MV-4-11 (cell line): ENCODE results near the gene IFT25.
"Not testable (repeated sequence)": the region's sequence is repeated elsewhere in the genome, so short reads cannot be mapped to it uniquely, and the experiment has no call there.

Source experiments
- DNase-seq: peaks from one replicate; lab custom pipeline; 2025; lab: John Stamatoyannopoulos, UW

IFT25 gene

DNA sequence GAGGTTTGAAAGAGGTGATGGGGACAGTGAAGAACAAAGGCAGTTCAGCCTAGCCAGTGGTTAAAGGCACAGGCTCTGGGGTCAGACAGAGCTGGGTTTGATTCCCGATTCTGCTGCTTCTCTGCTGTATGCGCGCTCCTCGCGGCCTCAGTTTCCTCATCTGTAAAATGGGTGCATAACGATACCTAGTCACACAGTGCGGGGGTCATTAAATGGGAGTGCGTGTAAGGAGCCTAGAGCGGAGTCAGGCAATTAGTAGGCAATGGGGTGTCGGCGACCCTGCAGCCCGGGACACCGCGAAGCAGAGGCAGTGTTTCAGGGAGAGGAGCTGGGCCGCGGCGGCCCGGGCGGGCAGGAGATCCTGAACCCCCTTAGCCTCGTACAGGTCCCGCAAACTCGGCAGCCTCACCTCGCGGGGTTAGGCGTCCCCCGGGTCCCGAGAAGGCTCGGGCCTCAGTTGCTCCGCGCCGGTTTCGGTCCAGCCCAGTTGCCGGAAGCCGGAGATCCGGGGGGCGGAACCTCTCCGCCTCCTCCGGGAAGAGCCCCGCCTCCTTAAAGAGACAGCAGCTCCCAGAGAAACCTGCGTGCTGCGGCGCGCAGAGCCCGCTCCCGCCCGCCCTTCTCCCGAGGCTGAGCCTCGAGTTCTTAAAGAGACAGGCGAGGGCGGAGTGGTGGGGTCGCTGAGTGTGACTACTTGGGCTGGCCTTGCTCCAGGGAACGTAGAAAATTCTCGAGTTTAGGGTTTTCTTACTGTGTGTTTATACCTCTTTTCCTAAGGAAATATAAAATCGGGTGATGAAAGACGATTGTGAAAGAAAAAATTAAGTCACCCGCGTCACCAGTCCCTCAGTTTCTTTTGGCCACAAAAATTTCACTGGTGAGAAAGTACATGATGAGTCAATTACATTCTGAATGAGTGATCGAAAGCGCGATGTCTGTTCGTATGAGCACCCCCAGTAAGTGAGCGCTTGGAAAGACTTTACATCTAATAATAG lies 55.9 kb downstream of the IFT25 start, which contains the start of gene YIPF1:
Gene YIPF1, minus strand, starts transcription at position 494 of the 995 bp plus-strand sequence. CDS start 860 bp downstream, outside the sequence.
- peak; percentile 86 for DNase-seq

GRCh38 chr1:53888681-53889080 lies 56.8 kb downstream of the IFT25 start:
- DNase-seq: no peak

DNA sequence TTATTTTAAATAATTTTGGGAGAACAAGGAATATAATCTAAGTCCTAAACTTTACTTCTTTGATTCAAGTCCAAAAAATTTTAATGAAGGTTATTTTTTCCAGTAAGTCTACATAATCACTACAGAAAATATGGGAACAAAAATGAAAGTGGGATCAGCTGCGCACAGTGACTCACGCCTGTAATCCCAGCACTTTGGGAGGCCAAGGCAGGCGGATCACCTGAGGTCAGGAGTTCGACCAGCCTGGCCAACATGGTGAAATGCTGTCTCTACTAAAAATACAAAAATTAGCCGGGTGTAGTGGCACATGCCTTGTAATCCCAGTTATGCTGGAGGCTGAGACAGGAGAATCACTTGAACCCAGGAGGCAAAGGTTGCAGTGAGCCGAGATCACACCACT lies 61.9 kb downstream of the IFT25 start:
- DNase-seq: not testable (repeated sequence)

DNA sequence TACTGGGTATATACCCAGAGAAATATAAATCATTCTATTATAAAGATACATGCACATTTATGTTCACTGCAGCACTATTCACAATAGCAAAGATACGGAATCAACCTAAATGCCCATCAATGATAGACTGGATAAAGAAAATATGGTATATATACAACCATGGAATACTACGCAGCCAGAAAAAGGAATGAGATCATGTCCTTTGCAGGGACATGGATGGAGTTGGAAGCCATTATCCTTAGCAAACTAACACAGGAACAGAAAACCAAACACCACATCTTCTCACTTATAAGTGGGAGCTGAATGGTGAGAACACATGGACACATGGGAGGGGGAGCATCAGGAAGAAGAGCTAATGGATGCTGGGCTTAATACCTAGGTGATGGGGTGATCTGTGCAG lies 63.6 kb downstream of the IFT25 start:
- DNase-seq: not testable (repeated sequence)

- peak; percentile 41 for DNase-seq
These were observed 66.9 kb downstream of the IFT25 start for GRCh38 chr1:53878492-53879105.

DNA sequence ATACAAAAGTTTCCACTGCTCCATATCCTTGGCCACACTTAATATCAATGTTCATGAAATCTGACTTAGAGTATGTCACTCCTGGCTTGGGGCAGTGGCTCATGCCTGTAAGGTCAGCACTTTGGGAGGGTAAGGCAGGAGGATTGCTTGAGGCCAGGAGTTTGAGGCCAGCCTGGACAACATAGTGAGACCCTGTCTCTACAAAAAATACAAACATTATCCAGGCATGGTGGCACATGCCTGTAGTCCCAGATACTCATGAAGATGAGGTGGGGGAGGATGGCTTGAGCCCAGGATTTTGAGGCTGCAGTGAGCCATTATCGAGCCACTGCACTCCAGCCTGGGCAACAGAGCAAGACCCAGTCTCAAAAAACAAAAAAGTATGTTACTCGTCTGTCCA lies 70.3 kb downstream of the IFT25 start:
- DNase-seq: not testable (repeated sequence)

GRCh38 chr1:53871773-53872484 lies 73.6 kb downstream of the IFT25 start:
- no peak for DNase-seq
